ENCODE measurements around the gene RNF212. TPM values are rescaled to one million over a fixed set of nuclear protein-coding genes. Genes with fewer than 3 reads are reported as not detected.

RNF212 gene
- total and polyA plus RNA-seq, 9 of the 15 experiments (the other 6 are each of a cell fraction or from before 2014, with no cell fraction given), result 0.04 TPM; not detected in 8

DNA sequence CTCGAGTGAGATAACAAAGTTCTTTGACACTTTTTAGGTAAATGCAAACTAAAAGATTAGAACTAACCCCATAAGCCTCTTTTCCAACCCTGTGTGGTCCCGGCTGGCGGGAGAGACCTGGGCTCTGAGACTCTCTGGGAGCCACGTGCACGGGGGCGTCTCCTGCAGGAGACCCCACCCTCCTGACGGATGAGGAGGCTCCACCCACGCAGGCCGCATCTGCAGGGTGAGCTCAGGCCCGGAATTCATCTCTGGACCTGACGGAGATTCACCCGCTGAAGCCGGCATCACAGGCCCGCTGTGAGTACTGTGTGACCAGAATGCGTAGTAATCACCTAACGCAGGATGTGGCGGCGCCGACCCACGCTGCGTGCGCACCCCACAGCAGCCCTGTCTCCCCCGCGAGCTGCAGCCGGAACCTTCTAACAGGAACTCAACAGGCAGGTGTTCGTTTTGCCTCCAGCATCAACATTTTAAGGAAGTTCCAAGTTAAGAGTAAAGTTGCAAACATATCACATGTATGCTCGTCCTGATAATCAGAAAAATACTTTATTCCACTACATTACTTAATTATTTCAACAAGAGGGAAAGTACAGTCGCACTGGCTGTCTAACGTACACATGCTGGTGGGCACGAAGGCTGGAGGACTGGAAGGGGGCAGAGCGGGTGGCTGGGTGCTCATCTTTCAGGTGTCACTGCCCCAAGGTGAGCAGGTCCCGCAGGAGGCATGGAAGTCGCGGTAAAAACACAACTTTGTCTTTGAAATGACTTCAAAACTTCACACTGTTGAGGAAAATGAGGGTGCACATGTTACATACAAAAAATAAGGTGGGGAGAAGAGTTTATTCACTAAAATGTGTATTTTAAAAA lies 57.4 kb downstream of the RNF212 start (continued):
- TF ChIP-seq, protein P1, sequence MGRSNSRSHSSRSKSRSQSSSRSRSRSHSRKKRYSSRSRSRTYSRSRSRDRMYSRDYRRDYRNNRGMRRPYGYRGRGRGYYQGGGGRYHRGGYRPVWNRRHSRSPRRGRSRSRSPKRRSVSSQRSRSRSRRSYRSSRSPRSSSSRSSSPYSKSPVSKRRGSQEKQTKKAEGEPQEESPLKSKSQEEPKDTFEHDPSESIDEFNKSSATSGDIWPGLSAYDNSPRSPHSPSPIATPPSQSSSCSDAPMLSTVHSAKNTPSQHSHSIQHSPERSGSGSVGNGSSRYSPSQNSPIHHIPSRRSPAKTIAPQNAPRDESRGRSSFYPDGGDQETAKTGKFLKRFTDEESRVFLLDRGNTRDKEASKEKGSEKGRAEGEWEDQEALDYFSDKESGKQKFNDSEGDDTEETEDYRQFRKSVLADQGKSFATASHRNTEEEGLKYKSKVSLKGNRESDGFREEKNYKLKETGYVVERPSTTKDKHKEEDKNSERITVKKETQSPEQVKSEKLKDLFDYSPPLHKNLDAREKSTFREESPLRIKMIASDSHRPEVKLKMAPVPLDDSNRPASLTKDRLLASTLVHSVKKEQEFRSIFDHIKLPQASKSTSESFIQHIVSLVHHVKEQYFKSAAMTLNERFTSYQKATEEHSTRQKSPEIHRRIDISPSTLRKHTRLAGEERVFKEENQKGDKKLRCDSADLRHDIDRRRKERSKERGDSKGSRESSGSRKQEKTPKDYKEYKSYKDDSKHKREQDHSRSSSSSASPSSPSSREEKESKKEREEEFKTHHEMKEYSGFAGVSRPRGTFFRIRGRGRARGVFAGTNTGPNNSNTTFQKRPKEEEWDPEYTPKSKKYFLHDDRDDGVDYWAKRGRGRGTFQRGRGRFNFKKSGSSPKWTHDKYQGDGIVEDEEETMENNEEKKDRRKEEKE (IDR thresholded peaks at IDR 0.05; ENCODE audit: borderline replicate concordance in 1 of 2, control insufficient read depth in 1 of 2, low read depth in 2 of 2, low read length in 1 of 2), result no peak
- TF ChIP-seq, protein P2, sequence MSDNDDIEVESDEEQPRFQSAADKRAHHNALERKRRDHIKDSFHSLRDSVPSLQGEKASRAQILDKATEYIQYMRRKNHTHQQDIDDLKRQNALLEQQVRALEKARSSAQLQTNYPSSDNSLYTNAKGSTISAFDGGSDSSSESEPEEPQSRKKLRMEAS (CRISPR knock-in tag; IDR thresholded peaks at IDR 0.05), result peak; percentile 85
- no peak for TF ChIP-seq ZNF12 (CRISPR knock-in tag; IDR thresholded peaks at IDR 0.05)
- TF ChIP-seq, protein P3, sequence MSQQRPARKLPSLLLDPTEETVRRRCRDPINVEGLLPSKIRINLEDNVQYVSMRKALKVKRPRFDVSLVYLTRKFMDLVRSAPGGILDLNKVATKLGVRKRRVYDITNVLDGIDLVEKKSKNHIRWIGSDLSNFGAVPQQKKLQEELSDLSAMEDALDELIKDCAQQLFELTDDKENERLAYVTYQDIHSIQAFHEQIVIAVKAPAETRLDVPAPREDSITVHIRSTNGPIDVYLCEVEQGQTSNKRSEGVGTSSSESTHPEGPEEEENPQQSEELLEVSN (IDR thresholded peaks at IDR 0.05; ENCODE audit: borderline replicate concordance in 1 of 2, extremely low read depth in 1 of 2, insufficient read depth in 1 of 2, insufficient read length in 1 of 2, low read depth in 1 of 2, low read length in 1 of 2, poor library complexity in 1 of 2, severe bottlenecking in 1 of 2), result peak; percentile 51 to 80
- TF ChIP-seq, protein P4, sequence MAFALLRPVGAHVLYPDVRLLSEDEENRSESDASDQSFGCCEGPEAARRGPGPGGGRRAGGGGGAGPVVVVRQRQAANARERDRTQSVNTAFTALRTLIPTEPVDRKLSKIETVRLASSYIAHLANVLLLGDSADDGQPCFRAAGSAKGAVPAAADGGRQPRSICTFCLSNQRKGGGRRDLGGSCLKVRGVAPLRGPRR (CRISPR knock-in tag; IDR thresholded peaks at IDR 0.05), result no peak
- TF ChIP-seq GTF2F1 (IDR thresholded peaks at IDR 0.05; ENCODE audit: low read depth, low read length), result no peak
- no peak for TF ChIP-seq ZFPM2 (CRISPR knock-in tag; IDR thresholded peaks at IDR 0.05)
- no peak for TF ChIP-seq MBD2 (IDR thresholded peaks at IDR 0.05; ENCODE audit: borderline replicate concordance, low read depth)
- TF ChIP-seq, protein P5, sequence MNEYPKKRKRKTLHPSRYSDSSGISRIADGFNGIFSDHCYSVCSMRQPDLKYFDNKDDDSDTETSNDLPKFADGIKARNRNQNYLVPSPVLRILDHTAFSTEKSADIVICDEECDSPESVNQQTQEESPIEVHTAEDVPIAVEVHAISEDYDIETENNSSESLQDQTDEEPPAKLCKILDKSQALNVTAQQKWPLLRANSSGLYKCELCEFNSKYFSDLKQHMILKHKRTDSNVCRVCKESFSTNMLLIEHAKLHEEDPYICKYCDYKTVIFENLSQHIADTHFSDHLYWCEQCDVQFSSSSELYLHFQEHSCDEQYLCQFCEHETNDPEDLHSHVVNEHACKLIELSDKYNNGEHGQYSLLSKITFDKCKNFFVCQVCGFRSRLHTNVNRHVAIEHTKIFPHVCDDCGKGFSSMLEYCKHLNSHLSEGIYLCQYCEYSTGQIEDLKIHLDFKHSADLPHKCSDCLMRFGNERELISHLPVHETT (CRISPR knock-in tag; conservative IDR thresholded peaks at IDR 0.05 in 1 of 2, IDR thresholded peaks at IDR 0.05 in 1 of 2), result no peak
- TF ChIP-seq, protein P6, sequence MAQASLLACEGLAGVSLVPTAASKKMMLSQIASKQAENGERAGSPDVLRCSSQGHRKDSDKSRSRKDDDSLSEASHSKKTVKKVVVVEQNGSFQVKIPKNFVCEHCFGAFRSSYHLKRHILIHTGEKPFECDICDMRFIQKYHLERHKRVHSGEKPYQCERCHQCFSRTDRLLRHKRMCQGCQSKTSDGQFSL (CRISPR knock-in tag; IDR thresholded peaks at IDR 0.05), result no peak
- TF ChIP-seq, protein P6 (tag; IDR thresholded peaks at IDR 0.05), result no peak
- TF ChIP-seq YBX1 (IDR thresholded peaks at IDR 0.05), result no peak
- no peak for TF ChIP-seq RHOXF2B (CRISPR knock-in tag; conservative IDR thresholded peaks at IDR 0.05)
- no peak for TF ChIP-seq MCM3 (IDR thresholded peaks at IDR 0.05)
- no peak for TF ChIP-seq RBM17 (IDR thresholded peaks at IDR 0.05; ENCODE audit: borderline replicate concordance, low read depth, low read length)
- no peak for TF ChIP-seq NCOA6 (IDR thresholded peaks at IDR 0.05)
- TF ChIP-seq SUPT5H (IDR thresholded peaks at IDR 0.05), result no peak
- no peak for TF ChIP-seq PTTG1 (tag; IDR thresholded peaks at IDR 0.05; ENCODE audit: low read depth)
- TF ChIP-seq FOXP1 (CRISPR knock-in tag; IDR thresholded peaks at IDR 0.05), result no peak
- TF ChIP-seq CREBBP (IDR thresholded peaks at IDR 0.05; ENCODE audit: low read depth, low read length), result no peak

Data from K562 (cell line).